Smooth muscle cell (in vitro differentiated cells): ENCODE measurements around the gene INPP4B. TPM values are rescaled to one million over a fixed set of nuclear protein-coding genes. Genes with fewer than 3 reads are reported as not detected.

Source experiments
- DNase-seq: peaks from one replicate; lab custom pipeline; 2025; ENCODE audit not compliant: unreplicated experiment; lab: John Stamatoyannopoulos, UW
- H2AFZ ChIP-seq: fragments of 200-600 bp; sonication (generic); 2 replicates; pipeline ENCODE4 v1.6.0; 2016; ENCODE audit warnings: antibody characterized with exemption, low read depth, mild to moderate bottlenecking
- H3F3A ChIP-seq: fragments of 200-600 bp; sonication (generic); 2 replicates; pipeline ENCODE4 v1.6.0; 2017; ENCODE audit warnings: antibody characterized with exemption, low read depth
- H3K27ac ChIP-seq: fragments of 200-600 bp; sonication (generic); 2 replicates; pipeline ENCODE4 v1.5.1; 2016; ENCODE audit warnings: low read depth, mild to moderate bottlenecking
- H3K27me3 ChIP-seq: fragments of 200-600 bp; sonication (generic); 2 replicates; pipeline ENCODE4 v1.6.1; 2016; ENCODE audit warnings: low read depth, mild to moderate bottlenecking
- H3K36me3 ChIP-seq: fragments of 200-600 bp; sonication (generic); 2 replicates; pipeline ENCODE4 v1.5.1; 2016; ENCODE audit warnings: low read depth
- H3K4me1 ChIP-seq: fragments of 200-600 bp; sonication (generic); 2 replicates; pipeline ENCODE4 v1.5.1; 2016; ENCODE audit warnings: low read depth
- H3K4me2 ChIP-seq: fragments of 200-600 bp; sonication (generic); 2 replicates; pipeline ENCODE4 v1.6.0; 2016; ENCODE audit warnings: mild to moderate bottlenecking
- H3K4me3 ChIP-seq: fragments of 200-600 bp; sonication (generic); 2 replicates; pipeline ENCODE4 v1.5.1; 2016; ENCODE audit warnings: mild to moderate bottlenecking
- H3K79me2 ChIP-seq: fragments of 200-600 bp; sonication (generic); 2 replicates; pipeline ENCODE4 v1.6.0; 2016; ENCODE audit warnings: low read depth, mild to moderate bottlenecking
- H3K9ac ChIP-seq: fragments of 200-600 bp; sonication (generic); 2 replicates; pipeline ENCODE4 v1.6.0; 2016; ENCODE audit warnings: low read depth
- H3K9me3 ChIP-seq: fragments of 200-600 bp; sonication (generic); replicated peaks from 2 replicates; pipeline ENCODE4 v1.5.1; 2016; ENCODE audit warnings: low read depth
- H4K20me1 ChIP-seq: fragments of 200-600 bp; sonication (generic); 2 replicates; pipeline ENCODE4 v1.6.0; 2016; ENCODE audit warnings: low read depth
- WGBS: methylation state at CpG from one replicate; pipeline ENCODE4 v1.1.7; 2016; ENCODE audit warnings: low lambda C conversion rate; 5-methylcytosine and 5-hydroxymethylcytosine counted together
- polyA plus RNA-seq: library from polyadenylated mRNA; unstranded; fragments of >200 nt; fragmentation: Nextera tagmentation; extraction: Ambion mirVana; gene quantifications from 2 replicates; pipeline ENCODE4 v1.2.1, GENCODE V29; 2016
- total RNA-seq: library from RNA; depleted of rRNA; stranded (reverse); fragments of >200 nt; gene quantifications from 2 replicates; pipeline ENCODE4 v1.2.3, GENCODE V29; 2014
- TF ChIP-seq, protein P1 (sequence below): fragments of 200-600 bp; sonication (generic); IDR thresholded peaks from 2 replicates; pipeline ENCODE4 v1.5.1; 2017; ENCODE audit warnings: borderline replicate concordance, mild to moderate bottlenecking, antibody characterized with exemption; ENCODE audit not compliant: insufficient read depth, poor library complexity, severe bottlenecking

INPP4B gene
- total and polyA plus RNA-seq, 2 experiments from 2014 or later: 2.0 to 10.9 TPM

DNA sequence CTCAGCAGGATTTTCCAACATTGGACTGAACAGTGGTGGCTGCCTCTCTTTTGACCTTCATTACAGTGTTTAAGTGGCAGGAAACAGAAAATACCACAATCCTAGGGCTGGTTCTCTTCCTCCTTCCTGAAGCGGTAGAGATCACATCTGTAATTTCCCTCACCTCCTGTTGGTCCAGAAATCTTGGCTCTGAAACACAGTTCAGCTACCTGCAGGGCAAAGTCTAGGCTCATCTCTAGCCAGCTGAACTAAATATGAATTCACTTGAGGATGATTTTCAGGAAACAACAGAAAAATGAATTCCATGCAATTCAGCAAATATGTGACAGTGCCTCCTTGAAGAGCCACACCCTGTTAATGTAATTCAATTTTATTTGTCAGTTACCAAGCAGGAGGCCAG is 531.9 kb downstream of the INPP4B start:
- 94% methylated on average over 1 of the region's 1 CpG for WGBS
- Histone ChIP-seq H4K20me1 (no peaks in the 10 kb centered on the region), H3K9ac (no peak overlapping the region), H3K9me3 (no peaks in the 10 kb centered on the region), H3K36me3 (no peaks in the 10 kb centered on the region), H3K4me1 (no peaks in the 10 kb centered on the region), H3K79me2 (no peaks in the 10 kb centered on the region), H3K4me3 (no peak overlapping the region), H3K27me3 (no peaks in the 10 kb centered on the region), H2AFZ (no peak overlapping the region), H3K27ac (no peak overlapping the region), H3F3A (no peaks in the 10 kb centered on the region), H3K4me2 (no peak overlapping the region)
- DNase-seq: no peak
- TF ChIP-seq, protein P1, sequence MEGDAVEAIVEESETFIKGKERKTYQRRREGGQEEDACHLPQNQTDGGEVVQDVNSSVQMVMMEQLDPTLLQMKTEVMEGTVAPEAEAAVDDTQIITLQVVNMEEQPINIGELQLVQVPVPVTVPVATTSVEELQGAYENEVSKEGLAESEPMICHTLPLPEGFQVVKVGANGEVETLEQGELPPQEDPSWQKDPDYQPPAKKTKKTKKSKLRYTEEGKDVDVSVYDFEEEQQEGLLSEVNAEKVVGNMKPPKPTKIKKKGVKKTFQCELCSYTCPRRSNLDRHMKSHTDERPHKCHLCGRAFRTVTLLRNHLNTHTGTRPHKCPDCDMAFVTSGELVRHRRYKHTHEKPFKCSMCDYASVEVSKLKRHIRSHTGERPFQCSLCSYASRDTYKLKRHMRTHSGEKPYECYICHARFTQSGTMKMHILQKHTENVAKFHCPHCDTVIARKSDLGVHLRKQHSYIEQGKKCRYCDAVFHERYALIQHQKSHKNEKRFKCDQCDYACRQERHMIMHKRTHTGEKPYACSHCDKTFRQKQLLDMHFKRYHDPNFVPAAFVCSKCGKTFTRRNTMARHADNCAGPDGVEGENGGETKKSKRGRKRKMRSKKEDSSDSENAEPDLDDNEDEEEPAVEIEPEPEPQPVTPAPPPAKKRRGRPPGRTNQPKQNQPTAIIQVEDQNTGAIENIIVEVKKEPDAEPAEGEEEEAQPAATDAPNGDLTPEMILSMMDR: no peak

DNA sequence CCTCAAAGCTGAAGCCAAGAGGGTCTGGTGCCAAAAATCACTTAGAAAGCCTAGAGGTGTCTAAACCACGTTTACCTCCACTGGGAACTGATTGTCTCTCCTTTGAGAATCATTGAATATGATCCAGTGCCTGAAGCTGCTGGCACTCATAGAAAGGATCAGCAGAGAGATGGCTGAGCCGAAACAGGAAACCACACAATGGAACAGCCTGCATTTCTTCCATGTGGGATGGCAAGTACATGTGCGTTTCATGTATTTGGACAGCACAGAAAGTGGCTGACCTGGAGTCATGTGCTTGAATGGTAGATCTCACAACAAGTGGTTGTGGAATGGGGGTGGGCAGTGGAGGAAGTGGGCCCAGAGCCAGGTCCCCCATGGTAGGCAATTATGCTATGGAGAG is 533.7 kb downstream of the INPP4B start:
- Histone ChIP-seq H4K20me1 (no peaks in the 10 kb centered on the region), H3K9me3 (no peaks in the 10 kb centered on the region), H2AFZ (no peak overlapping the region), H3K36me3 (no peaks in the 10 kb centered on the region), H3K9ac (no peak overlapping the region), H3K4me2 (no peak overlapping the region), H3K4me3 (no peak overlapping the region), H3K27ac (no peak overlapping the region), H3K4me1 (no peaks in the 10 kb centered on the region), H3K79me2 (no peaks in the 10 kb centered on the region), H3K27me3 (no peaks in the 10 kb centered on the region), H3F3A (no peaks in the 10 kb centered on the region)
- no peak for DNase-seq
- WGBS: 92% methylated on average over 3 of the region's 3 CpGs
- TF ChIP-seq, protein P1: no peak

DNA sequence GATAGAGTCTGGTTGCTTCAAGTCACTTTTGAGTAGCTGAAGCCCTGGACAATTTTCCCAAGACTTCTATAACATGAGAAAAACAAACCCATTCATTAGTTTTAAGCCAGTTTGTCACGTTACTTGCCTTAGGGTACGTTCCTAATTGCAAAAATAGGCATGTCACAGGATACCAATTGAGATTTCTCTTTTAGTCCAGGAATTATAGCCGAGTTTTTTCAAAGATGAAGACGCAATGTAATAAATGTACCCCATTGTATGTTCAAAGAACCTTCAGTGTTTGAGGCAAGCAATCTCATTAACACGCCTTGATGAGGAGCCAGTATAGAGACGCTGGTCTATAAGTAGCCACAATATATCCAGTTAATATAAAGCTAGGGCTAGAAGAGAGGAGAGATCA is 534.2 kb downstream of the INPP4B start:
- H3K9me3 ChIP-seq: no peaks in the 10 kb centered on the region
- 93% methylated on average over 6 of the region's 6 CpGs for WGBS
- no peak overlapping the region for H3K27ac ChIP-seq

DNA sequence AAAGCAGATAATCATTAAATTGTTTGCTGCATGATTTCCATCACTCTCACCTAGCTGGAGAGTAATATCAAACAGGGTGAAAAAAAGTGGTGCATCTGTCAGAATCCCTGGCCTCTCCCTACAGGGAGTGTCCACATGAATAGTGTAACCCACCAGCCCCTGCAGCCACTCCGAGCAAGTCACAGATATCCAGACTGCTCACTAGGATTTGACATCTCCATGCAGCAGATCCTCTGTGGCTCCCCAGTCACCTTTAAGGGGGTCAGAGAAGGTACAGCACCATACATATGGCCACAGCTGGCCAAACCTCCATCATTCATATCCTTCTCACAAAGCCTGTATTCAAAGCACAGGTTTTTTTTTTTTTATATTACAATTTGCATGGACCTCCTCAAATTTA is 536.3 kb downstream of the INPP4B start:
- Histone ChIP-seq H3K4me1 (no peaks in the 10 kb centered on the region), H3K79me2 (no peaks in the 10 kb centered on the region), H2AFZ (no peak overlapping the region), H3K9me3 (no peaks in the 10 kb centered on the region), H3K9ac (no peak overlapping the region), H3K36me3 (no peaks in the 10 kb centered on the region), H4K20me1 (no peaks in the 10 kb centered on the region), H3K27me3 (no peaks in the 10 kb centered on the region), H3K4me3 (no peak overlapping the region), H3K27ac (no peak overlapping the region), H3F3A (no peaks in the 10 kb centered on the region), H3K4me2 (no peak overlapping the region)
- TF ChIP-seq, protein P1: no peak
- no peak for DNase-seq
- 100% methylated on average over 1 of the region's 1 CpG for WGBS

More for the DNA sequence above, 534.2 kb downstream of the INPP4B start:
- Histone ChIP-seq H3K4me1 (no peaks in the 10 kb centered on the region), H3F3A (no peaks in the 10 kb centered on the region), H3K27me3 (no peaks in the 10 kb centered on the region), H2AFZ (no peak overlapping the region), H4K20me1 (no peaks in the 10 kb centered on the region), H3K36me3 (no peaks in the 10 kb centered on the region), H3K9ac (no peak overlapping the region), H3K4me3 (no peak overlapping the region), H3K79me2 (no peaks in the 10 kb centered on the region), H3K4me2 (no peak overlapping the region)
- DNase-seq: no peak
- TF ChIP-seq, protein P1: no peak
